K562 (cell line): ENCODE measurements around the gene ASS1. TPM values are rescaled to one million over a fixed set of nuclear protein-coding genes. Genes with fewer than 3 reads are reported as not detected.

Experiments
- ATAC-seq: fragments of 200-7000 bp; cut with Tn5 transposase; 3 replicates; pipeline ENCODE4 v1.9.1; 2020; ENCODE audit warnings: moderate library complexity
- BruUV-seq: library from RNA; stranded (reverse); fragments of 400-500 nt; replicated peaks from 2 replicates; lab custom pipeline; 2021; lab: Mats Ljungman, UMichigan
- CTCF ChIA-PET: fragments of 300-600 bp; formaldehyde crosslinking; extraction: SDS; loops from one replicate; lab custom pipeline; 2021; ENCODE audit warnings: low intra/inter-chr PET ratio; lab: Yijun Ruan, JAX
- POLR2A ChIA-PET: fragments of 300-600, 350-650 bp; sonication (Branson Sonifier 250); formaldehyde crosslinking; extraction: SDS; loops from one replicate; lab custom pipeline; 2021; ENCODE audit warnings: antibody characterized with exemption, inconsistent platforms; lab: Yijun Ruan, JAX
- DNase-seq, 4 experiments: peaks; one replicate each; pipeline versions ENCODE4 v3.0.0 to v3.0.0-alpha.2; 2011 to 2018; ENCODE audit warnings: low spot score in 3 of 4, mixed read lengths in 3 of 4; ENCODE audit errors: extremely low read depth in 1 of 4
- FAIRE-seq: peaks from 2 replicates; lab custom pipeline; 2011; peaks lifted over from hg19 to GRCh38; lab: Jason Lieb, UNC
- H2AFZ ChIP-seq: 2 replicates; pipeline ENCODE4 v1.6.0; 2011; ENCODE audit warnings: low read depth, low read length, control low read depth, inconsistent platforms
- H3K27ac ChIP-seq: fragments of 200-600 bp; 3 replicates; pipeline ENCODE4 v1.8.0; 2011; ENCODE audit warnings: low read depth, mild to moderate bottlenecking, control low read depth, inconsistent platforms, low read length, moderate library complexity, mixed read lengths; ENCODE audit errors: extremely low read depth
- H3K27me3 ChIP-seq, 2 experiments: fragments of 300-600 bp in 1 of 2; 2 replicates in 1 of 2; 3 replicates in 1 of 2; pipeline versions ENCODE4 v1.6.0 to v1.8.0; 2011; ENCODE audit warnings: inconsistent platforms in 2 of 2, low read length in 2 of 2, mild to moderate bottlenecking in 1 of 2, mixed read lengths in 1 of 2, moderate library complexity in 1 of 2; ENCODE audit not compliant: control insufficient read depth in 2 of 2, insufficient read depth in 2 of 2
- H3K36me3 ChIP-seq: fragments of 300-600 bp; 3 replicates; pipeline ENCODE4 v1.8.0; 2011; ENCODE audit warnings: mild to moderate bottlenecking, low read length, inconsistent platforms; ENCODE audit not compliant: control insufficient read depth, insufficient read depth
- H3K4me1 ChIP-seq, 2 experiments: fragments of 200-600 bp in 1 of 2; replicated peaks in 1 of 2; 2 replicates in 1 of 2; 3 replicates in 1 of 2; pipeline versions ENCODE4 v1.5.1 to v1.8.0; 2011; ENCODE audit warnings: inconsistent platforms in 2 of 2, low read length in 2 of 2, mild to moderate bottlenecking in 1 of 2, mixed read lengths in 1 of 2, moderate library complexity in 1 of 2; ENCODE audit not compliant: control insufficient read depth in 2 of 2, insufficient read depth in 2 of 2
- H3K4me2 ChIP-seq: 2 replicates; pipeline ENCODE4 v1.6.1; 2011; ENCODE audit warnings: low read length, control low read depth, inconsistent platforms, mixed read lengths; ENCODE audit not compliant: insufficient read depth
- H3K4me3 ChIP-seq: fragments of 200-600 bp; sonication (generic), shearing (Covaris generic); 2 replicates; pipeline ENCODE4 v1.5.1; 2016; ENCODE audit warnings: control low read depth, inconsistent platforms
- H3K79me2 ChIP-seq: fragments of 200-600 bp; 3 replicates; pipeline ENCODE4 v1.8.0; 2011; ENCODE audit warnings: low read length, inconsistent platforms; ENCODE audit not compliant: control insufficient read depth, insufficient read depth
- H3K9ac ChIP-seq, 2 experiments: 2 replicates each; pipeline versions ENCODE4 v1.6.0 to v1.6.1; 2011; ENCODE audit warnings: low read depth in 2 of 2, low read length in 2 of 2, control low read depth in 1 of 2, inconsistent platforms in 1 of 2, mild to moderate bottlenecking in 1 of 2, mixed read lengths in 1 of 2; ENCODE audit not compliant: insufficient read depth in 1 of 2
- H3K9me1 ChIP-seq: one replicate; pipeline ENCODE4 v1.6.0; 2011; ENCODE audit warnings: inconsistent platforms, mild to moderate bottlenecking, low read length, moderate library complexity; ENCODE audit not compliant: control insufficient read depth, insufficient read depth
- H3K9me3 ChIP-seq: replicated peaks from 2 replicates; pipeline ENCODE4 v1.5.1; 2011; ENCODE audit warnings: low read depth, low read length, inconsistent platforms; ENCODE audit not compliant: control insufficient read depth, insufficient read depth
- H4K20me1 ChIP-seq: replicated peaks from 2 replicates; pipeline ENCODE4 v1.6.1; 2011; ENCODE audit warnings: low read length, inconsistent platforms, mixed read lengths; ENCODE audit not compliant: control insufficient read depth, insufficient read depth
- BCOR ChIP-seq: fragments of 450-650 bp; IDR thresholded peaks from 2 replicates; pipeline ENCODE4 v1.6.1; 2016
- HNRNPUL1 ChIP-seq: fragments of 200-400 bp; formaldehyde crosslinking; IDR thresholded peaks from 2 replicates; pipeline ENCODE4 v1.6.1; 2017; ENCODE audit warnings: low read length
- NR2C1 ChIP-seq, 2 experiments: fragments of 450-650 bp; IDR thresholded peaks; 2 replicates each; pipeline ENCODE4 v1.6.1; 2017; ENCODE audit warnings: mild to moderate bottlenecking in 2 of 2, antibody characterized with exemption in 1 of 2, inconsistent platforms in 1 of 2, missing compliant biosample characterization in 1 of 2, missing genetic modification characterization in 1 of 2
- RBM25 ChIP-seq: fragments of 200-400 bp; formaldehyde crosslinking; IDR thresholded peaks from 2 replicates; pipeline ENCODE4 v1.6.1; 2018; ENCODE audit warnings: low read length, low read depth, moderate library complexity; ENCODE audit not compliant: severe bottlenecking
- SMARCA5 ChIP-seq: fragments of 450-650 bp; IDR thresholded peaks from 2 replicates; pipeline ENCODE4 v1.6.1; 2016
- ZFP36 ChIP-seq: fragments of 150-350 bp; IDR thresholded peaks from 2 replicates; pipeline ENCODE4 v1.6.1; 2018; ENCODE audit warnings: low read length, low read depth; ENCODE audit not compliant: partially characterized antibody
- ZNF436 ChIP-seq: fragments of 250-450, 450-650 bp; sonication (Bioruptor Pico); formaldehyde crosslinking; IDR thresholded peaks from 2 replicates; pipeline ENCODE4 v1.7.0; 2020; ENCODE audit warnings: mild to moderate bottlenecking
- WGBS: fragments of 100-300 bp; shearing (Covaris generic); methylation state at CpG from one replicate; pipeline ENCODE4 v1.1.6; 2016; ENCODE audit warnings: low coverage, mixed read lengths; ENCODE audit not compliant: insufficient coverage; ENCODE audit errors: missing lambda C conversion rate; 5-methylcytosine and 5-hydroxymethylcytosine counted together
- in situ Hi-C: fragments of 300-500 bp; cut with MboI; formaldehyde crosslinking; loops from 4 replicates; pipeline ENCODE4 v1.15.0; 2018; ENCODE audit warnings: inconsistent platforms, mixed read lengths
- intact Hi-C: fragments of 100-400 bp; cut with micrococcal nuclease; formaldehyde crosslinking; loops from 2 replicates; pipeline ENCODE4 v1.14.2; 2022
- polyA plus RNA-seq, 8 experiments: library from polyadenylated mRNA; depleted of rRNA in 4 of 8; stranded (reverse) in 5 of 8; unstranded in 3 of 8; fragments of >200 nt; fragmentation: Nextera tagmentation in 2 of 8; fragmentation: Illumina TruSeq in 1 of 8; extraction: Ambion mirVana in 2 of 8; extraction: Trizol in 1 of 8; gene quantifications; 2 replicates each; pipeline versions ENCODE4 v1.2.1 to v1.2.3, GENCODE V29; 2011 to 2014; ENCODE audit warnings: inconsistent platforms in 1 of 8, missing spikeins in 1 of 8
- total RNA-seq, 7 experiments: library from RNA; depleted of rRNA in 6 of 7; stranded (reverse); fragments of >200 nt in 6 of 7; fragmentation: Illumina TruSeq in 2 of 7; extraction: Trizol in 2 of 7; gene quantifications; 2 replicates each; pipeline versions ENCODE4 v1.2.1 to v1.2.3, GENCODE V29; 2011 to 2021; ENCODE audit warnings: low replicate concordance in 1 of 7
- TF ChIP-seq, protein P1 (sequence below): sonication (generic); formaldehyde crosslinking; IDR thresholded peaks from 2 replicates; pipeline ENCODE4 v1.8.0; 2023; ENCODE audit warnings: missing genetic modification reagents, mild to moderate bottlenecking, borderline replicate concordance

ASS1 gene
- total and polyA plus RNA-seq, 9 of the 15 experiments (the other 6 are each of a cell fraction or from before 2014, with no cell fraction given): 1.5 to 5.7 (median 3.7) TPM

DNA sequence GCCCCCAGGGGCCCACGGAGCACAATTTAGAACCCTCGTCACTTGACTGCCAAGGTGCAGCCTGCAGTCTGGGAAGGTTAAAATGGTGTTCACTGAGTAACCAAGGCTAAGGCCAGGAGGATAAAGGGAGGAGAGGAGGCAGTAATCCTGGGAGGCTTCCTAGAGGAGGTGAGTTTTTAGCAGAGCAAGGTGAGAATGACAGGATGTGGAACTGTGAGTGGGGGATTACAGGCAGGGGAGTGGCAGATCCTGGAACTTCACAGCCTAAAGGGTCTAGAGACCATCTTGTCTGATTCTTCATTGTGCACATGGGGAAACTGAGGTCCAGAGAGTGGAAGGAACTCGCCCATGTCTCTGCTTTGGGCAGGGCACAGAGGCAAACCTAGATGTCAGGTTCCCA is 42.5 kb upstream of the ASS1 start:
- Histone ChIP-seq H3K9me3 (no peaks in the 10 kb centered on the region), H3K4me2 (no peak overlapping the region), H3K27ac (no peak overlapping the region), H3K4me1 (peaks cover 0 to 7% of the 10 kb centered on the region in 2 experiments; a peak in 1 of 5 replicates), H3K36me3 (no peaks in the 10 kb centered on the region), H3K4me3 (no peak overlapping the region), H3K9me1 (no peaks in the 10 kb centered on the region), H3K9ac (no peak overlapping the region), H4K20me1 (peaks cover 4% of the 10 kb centered on the region; the same call in 1 of the 2 replicates), H2AFZ (no peak overlapping the region), H3K79me2 (no peaks in the 10 kb centered on the region), H3K27me3 (peaks cover 24 to 72% of the 10 kb centered on the region in 2 experiments)
- ChIA-PET POLR2A (no interaction called here), CTCF (no interaction called here)
- 0% methylated on average over 3 of the region's 3 CpGs for WGBS
- no TSS peak for BruUV-seq
- TF ChIP-seq RBM25 (peak; percentile 83), HNRNPUL1 (no peak), ZFP36 (peak; percentile 96), BCOR (0 out of 2 replicates have a peak, but pooled peaks have one; percentile 9), NR2C1 (IDR thresholded peaks at IDR 0.05) (no peak), NR2C1 (tag; IDR thresholded peaks at IDR 0.05) (no peak), SMARCA5 (0 out of 2 replicates have a peak, but pooled peaks have one; percentile 26), ZNF436 (CRISPR knock-in tag) (peak; percentile 40; the same call in 1 of the 2 replicates)
- TF ChIP-seq, protein P1, sequence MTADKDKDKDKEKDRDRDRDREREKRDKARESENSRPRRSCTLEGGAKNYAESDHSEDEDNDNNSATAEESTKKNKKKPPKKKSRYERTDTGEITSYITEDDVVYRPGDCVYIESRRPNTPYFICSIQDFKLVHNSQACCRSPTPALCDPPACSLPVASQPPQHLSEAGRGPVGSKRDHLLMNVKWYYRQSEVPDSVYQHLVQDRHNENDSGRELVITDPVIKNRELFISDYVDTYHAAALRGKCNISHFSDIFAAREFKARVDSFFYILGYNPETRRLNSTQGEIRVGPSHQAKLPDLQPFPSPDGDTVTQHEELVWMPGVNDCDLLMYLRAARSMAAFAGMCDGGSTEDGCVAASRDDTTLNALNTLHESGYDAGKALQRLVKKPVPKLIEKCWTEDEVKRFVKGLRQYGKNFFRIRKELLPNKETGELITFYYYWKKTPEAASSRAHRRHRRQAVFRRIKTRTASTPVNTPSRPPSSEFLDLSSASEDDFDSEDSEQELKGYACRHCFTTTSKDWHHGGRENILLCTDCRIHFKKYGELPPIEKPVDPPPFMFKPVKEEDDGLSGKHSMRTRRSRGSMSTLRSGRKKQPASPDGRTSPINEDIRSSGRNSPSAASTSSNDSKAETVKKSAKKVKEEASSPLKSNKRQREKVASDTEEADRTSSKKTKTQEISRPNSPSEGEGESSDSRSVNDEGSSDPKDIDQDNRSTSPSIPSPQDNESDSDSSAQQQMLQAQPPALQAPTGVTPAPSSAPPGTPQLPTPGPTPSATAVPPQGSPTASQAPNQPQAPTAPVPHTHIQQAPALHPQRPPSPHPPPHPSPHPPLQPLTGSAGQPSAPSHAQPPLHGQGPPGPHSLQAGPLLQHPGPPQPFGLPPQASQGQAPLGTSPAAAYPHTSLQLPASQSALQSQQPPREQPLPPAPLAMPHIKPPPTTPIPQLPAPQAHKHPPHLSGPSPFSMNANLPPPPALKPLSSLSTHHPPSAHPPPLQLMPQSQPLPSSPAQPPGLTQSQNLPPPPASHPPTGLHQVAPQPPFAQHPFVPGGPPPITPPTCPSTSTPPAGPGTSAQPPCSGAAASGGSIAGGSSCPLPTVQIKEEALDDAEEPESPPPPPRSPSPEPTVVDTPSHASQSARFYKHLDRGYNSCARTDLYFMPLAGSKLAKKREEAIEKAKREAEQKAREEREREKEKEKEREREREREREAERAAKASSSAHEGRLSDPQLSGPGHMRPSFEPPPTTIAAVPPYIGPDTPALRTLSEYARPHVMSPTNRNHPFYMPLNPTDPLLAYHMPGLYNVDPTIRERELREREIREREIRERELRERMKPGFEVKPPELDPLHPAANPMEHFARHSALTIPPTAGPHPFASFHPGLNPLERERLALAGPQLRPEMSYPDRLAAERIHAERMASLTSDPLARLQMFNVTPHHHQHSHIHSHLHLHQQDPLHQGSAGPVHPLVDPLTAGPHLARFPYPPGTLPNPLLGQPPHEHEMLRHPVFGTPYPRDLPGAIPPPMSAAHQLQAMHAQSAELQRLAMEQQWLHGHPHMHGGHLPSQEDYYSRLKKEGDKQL (CRISPR knock-in tag): no peak
- intact Hi-C loops (no loop called here), in situ Hi-C loops (no loop called here)
- ATAC-seq (no peak), FAIRE-seq (no peak), DNase-seq (no peak)
